Stimulated activated CD8-positive, alpha-beta memory T cell treated with anti-CD3 and anti-CD28 coated beads, Interleukin-15, amount 100 ng/mL, for 48 hours (primary cell): ENCODE data around the gene PRR15L.
"Not testable (repeated sequence)": the region's sequence is repeated elsewhere in the genome, so short reads cannot be mapped to it uniquely, and the experiment has no call there.

ENCODE experiments used
- DNase-seq, 2 donors: peaks; one replicate each; pipeline ENCODE4 v3.0.0-alpha.2; 2020; ENCODE audit warnings: low read depth in 2 of 2

PRR15L gene

GRCh38 chr17:47988445-47988844 lies 30.8 kb upstream of the PRR15L start:
- not testable (repeated sequence) for DNase-seq

- no peak for DNase-seq
Observed at GRCh38 chr17:47987240-47987835, 29.7 kb upstream of the PRR15L start.

DNA sequence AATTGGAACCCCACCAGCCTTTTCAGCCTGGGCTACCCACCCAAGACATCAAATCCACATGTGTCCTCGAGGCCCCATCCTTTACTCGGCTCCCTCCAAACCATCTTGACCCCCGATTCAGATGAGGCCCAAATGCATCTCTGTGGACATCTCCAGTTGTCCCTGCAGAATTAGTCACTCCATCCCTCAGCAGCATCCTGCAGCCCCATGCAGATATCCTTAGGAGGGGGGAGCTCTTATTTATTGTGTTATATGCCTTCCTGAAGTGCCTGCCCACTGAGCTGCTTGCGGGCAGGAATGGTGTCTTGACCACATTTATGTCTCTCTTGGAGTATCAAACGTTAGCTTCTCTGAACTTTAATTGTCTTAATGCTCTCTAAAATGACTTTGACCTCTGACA lies 28.8 kb upstream of the PRR15L start:
- no peak for DNase-seq

DNA sequence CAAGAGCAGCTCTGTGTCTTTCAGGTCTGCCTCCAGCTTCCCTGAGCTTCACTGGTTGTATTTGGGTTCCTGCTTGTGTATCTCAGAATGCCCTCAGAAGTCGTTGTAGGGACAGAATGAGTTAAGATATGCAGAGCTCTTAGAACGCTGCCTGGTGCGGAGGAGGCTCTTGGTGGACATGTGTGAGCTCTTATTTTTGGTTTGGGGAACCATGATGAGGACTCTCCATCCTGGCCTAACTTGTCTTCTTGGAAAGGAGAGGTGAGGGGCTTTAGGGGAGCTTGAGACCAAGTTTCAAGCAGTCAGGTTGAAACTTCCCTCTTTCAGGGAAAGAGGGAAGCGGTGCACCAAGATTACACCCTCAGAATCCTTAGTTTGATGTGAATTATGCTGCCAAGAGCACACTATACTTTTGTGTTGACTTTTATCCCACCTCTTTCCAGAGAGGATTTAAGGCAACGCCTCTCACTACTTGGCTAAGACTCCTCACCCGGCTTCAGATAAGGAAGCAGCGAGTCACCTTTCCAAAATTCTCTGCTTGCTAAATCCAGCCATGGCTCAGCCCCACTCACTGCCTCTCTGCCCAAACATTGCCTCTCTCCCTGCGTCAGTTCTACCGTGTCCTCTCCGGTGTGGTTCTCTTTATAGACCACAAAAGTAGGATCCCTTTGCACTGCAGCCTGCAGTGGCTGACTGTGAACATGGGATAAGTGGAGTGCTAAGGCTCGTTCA lies 26.0 kb upstream of the PRR15L start:
- no peak for DNase-seq

GRCh38 chr17:47982645-47983390 lies 25.1 kb upstream of the PRR15L start:
- DNase-seq: no peak

- no peak for DNase-seq
Observed at GRCh38 chr17:47982091-47982617, 24.5 kb upstream of the PRR15L start.

DNA sequence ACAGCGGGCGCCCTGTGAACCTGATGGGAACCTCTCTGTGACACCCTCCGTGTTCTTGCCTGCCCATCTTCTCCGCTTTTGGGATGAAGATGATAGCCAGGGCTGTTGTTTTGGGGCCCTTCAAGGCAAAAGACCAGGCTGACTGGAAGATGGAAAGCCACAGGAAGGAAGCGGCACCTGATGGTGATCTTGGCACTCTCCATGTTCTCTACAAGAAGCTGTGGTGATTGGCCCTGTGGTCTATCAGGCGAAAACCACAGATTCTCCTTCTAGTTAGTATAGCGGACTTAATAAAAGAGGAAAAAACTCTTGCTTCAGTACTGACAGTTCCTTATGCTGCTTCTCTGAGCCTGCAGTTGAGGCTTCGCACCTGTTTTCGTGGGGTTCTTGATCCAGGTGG lies 23.8 kb upstream of the PRR15L start:
- no peak for DNase-seq

DNA sequence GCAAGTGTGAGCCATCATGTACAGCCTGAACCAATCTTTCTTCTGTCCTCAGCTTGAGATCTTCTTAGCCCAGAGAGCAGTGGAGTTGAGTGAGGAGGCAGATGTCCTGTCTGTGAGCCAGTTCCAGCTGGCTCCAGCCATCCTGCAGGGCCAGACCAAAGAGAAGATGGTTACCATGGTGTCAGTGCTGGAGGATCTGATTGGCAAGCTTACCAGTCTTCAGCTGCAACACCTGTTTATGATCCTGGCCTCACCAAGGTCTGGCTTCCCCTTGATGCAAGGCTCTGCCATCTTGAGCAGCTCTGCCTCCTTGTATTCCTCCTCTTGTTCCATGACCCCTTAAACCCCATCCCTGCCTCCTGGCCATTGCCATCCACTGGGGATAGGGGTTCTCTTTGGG lies 22.9 kb upstream of the PRR15L start:
- DNase-seq: no peak

GRCh38 chr17:47978324-47978723 lies 20.6 kb upstream of the PRR15L start:
- peak in 1 of 2 donors; percentile 25 for DNase-seq

GRCh38 chr17:47975823-47976205 lies 18.1 kb upstream of the PRR15L start:
- DNase-seq: no peak

- no peak for DNase-seq
Observed at GRCh38 chr17:47975189-47975822, 17.6 kb upstream of the PRR15L start.

DNA sequence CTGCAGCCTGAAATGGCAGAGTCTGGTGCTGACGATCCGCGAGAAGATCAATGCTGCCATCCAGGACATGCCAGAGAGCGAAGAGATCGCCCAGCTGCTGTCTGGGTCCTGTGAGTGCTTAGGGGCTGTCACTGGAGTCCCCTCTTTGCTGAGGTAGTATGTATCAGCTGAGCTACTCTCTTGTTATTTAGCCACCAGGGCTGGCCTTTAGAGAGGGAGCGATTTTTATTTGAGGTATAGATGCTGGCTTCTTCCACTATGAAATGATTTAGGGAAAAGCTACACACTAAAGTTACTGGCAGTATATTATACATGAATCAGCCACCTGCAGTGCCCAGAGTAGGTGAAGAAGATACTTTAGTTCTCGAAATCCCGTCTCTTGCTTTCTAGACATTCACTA lies 15.9 kb upstream of the PRR15L start:
- no peak for DNase-seq

GRCh38 chr17:47970725-47971499 lies 13.2 kb upstream of the PRR15L start, which contains the start of gene CDK5RAP3:
CDK5RAP3 (plus strand) TSS chr17:47971113; CDS start chr17:47971147, 34 bp downstream.
- peak; percentile 100 for DNase-seq

- no peak for DNase-seq
Observed at GRCh38 chr17:47969930-47970724, 12.4 kb upstream of the PRR15L start.

GRCh38 chr17:47968836-47969235 lies 11.2 kb upstream of the PRR15L start:
- DNase-seq: no peak

DNA sequence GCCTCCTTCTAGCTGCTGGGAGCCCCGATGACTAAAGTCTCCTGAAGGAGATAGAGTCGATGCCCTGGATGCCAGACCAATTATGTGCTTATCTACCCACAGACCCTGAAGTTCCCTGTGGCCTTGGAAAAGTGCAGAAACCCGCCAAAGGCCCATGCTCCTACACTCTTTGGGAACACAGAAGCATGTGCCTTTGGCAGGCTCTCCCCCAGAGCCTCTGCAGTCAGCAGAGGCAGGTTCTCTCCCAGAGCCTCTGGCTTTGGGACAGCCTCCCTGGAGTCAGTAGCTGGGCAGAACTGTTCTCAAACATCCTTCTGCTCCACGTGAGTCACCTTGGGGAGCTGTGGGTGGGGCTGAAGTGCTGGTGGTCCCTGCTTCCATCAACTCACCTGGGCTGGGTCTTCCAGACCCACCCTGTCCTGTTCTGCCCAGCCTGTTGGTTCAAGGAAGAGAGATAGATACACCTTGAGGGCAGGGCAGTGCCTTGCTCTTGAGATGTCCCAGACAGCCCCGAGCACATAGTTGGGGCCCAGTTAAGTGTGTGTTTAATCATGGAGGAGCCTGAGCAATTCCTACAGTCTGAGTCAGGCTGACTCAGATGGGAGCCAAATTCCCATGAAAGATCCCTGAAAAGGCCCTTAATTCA lies 10.0 kb upstream of the PRR15L start:
- DNase-seq: no peak

- no peak for DNase-seq
Observed at GRCh38 chr17:47966079-47966519, 8.4 kb upstream of the PRR15L start.

DNA sequence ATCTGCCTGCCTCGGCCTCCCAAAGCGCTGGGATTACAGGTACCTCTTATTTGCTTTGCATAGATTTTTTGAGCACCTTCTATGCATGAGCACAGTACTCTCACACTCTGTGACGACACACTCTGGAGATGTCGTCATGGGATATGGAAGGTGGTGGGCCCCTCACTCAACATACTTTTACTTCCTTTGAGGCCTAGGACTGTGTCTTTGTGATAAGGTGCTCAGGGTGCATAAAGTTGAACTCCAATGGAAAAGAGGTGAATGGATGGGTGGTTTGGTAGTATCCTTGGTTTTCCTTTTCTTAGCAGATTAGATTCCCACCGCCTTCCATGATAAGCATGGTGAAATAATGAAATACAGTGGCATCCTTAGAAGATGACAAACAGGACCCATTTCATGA lies 7.2 kb upstream of the PRR15L start:
- no peak for DNase-seq

DNA sequence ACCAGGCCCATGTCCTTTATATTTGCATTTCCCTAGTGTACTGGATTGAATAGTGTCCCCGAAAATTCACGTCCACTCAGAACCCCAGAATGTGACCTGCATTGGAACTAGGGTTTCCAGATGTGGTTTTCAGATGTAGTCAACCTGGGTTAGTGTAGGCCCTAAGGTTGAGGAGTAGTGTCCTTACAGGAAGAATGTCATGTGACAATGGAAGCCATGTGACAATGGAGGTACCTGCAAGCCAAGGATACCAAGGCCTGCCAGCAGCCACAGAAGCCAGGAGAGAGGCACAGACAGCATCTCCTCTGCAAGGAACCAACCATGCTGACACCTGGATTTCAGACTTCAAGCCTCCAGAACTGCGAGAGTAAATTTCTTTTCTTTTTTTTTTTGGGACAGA lies 5.2 kb upstream of the PRR15L start:
- DNase-seq: no peak

DNA sequence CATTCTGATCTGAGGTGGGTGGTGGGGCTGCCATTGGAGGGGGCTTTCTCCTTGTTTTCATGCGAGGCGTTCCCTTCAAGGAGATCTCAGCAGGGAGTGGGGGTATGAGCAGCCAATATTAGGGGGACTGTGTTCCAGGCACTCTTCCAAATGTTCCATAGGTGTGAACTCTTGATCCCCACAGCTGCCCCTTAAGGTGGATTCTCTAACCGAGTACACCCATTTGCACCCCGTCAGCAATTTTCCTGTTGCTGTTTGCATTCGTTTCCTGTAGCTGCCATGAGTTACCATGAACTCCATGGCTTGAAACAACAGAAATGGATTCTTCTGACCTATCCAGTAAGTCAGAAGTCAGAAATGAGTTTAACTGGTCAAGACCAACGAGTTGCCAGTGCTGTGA lies 3.7 kb upstream of the PRR15L start:
- DNase-seq: no peak
